Stimulated activated CD8-positive, alpha-beta memory T cell treated with anti-CD3 and anti-CD28 coated beads, Interleukin-12 subunit alpha, Interleukin-12 subunit beta, amount 100 ng/mL, for 24 hours (primary cell): ENCODE data around the gene SIAH3.
"Not testable (repeated sequence)": the region's sequence is repeated elsewhere in the genome, so short reads cannot be mapped to it uniquely, and the experiment has no call there.

Experiments used
- DNase-seq: peaks from one replicate; pipeline ENCODE4 v3.0.0-alpha.2; 2020; ENCODE audit errors: extremely low read depth

SIAH3 gene, protein sequence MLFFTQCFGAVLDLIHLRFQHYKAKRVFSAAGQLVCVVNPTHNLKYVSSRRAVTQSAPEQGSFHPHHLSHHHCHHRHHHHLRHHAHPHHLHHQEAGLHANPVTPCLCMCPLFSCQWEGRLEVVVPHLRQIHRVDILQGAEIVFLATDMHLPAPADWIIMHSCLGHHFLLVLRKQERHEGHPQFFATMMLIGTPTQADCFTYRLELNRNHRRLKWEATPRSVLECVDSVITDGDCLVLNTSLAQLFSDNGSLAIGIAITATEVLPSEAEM

DNA sequence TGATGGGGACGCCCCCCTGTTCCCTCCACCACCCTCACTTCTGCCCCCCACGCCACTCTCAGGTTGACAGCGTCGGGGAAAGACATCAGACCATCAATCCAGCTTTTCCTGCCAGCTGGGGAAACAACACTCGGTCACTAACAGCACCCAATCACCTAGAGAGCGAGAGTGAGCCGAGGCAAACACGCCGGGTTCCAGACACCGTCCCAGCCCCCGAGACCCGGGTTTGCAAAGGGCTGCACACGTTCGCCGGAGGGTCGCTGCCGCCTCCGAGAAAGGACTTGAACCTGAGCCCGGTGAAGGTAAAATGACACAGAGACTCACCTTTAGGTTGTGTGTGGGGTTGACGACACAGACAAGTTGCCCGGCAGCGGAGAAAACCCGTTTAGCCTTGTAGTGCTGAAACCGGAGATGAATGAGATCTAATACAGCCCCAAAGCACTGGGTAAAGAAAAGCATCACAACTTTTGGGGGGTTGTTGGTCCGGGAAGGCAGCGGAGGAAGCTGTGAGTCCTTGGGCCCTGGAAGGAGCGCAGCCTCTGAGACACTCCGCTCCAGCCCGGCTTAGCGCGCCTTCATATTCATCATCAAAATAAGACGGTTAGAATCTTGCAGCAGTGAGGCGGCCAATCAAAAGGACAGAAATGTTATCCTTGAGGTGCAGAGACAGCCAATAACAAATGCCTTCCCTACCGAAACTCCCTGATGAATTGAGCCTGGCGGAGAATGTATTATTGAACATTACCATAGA lies at the start of gene SIAH3:
Gene SIAH3, minus strand, starts transcription at position 583 of the 751 bp plus-strand sequence. Its CDS starts 124 bp downstream, at position 459.
- no peak for DNase-seq

DNA sequence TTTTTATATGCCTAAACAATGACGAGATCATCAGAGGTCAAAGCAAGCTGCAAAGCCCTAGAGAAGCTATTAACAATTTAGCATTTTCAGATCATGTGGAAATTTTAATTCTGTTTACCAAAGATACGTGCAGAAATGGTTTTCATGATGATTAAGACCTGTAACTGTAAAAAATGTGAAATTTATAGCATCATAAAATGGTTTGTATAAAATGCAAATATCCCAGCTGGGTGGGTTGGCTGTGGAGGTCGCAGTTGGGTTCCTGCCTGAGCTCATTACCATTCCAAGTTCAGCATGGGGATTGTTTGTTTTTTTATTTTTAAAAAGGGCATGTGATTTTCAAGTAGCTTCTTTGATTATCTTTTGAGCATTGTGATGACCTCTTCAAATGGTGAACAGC lies 47.9 kb upstream of the SIAH3 start:
- DNase-seq = no peak

DNA sequence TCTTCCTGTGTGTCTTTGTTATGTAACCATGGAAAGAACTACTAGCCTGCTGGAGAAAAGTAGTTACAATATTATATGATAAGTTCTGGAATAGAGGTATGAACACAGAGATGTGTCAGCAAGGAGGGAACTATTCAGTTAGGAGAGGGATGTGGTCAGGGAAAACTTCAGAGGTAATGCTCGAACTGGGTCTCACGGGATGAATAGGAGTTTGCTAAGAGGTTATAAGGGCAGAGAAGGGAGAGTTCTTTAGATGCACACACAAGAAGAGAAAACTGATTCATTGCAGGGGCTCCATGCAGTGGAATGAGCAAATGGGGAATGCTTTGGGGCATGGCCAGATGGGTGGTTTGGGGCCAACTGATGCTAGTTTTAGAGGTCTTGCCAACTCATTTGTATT lies 46.0 kb upstream of the SIAH3 start:
- no peak for DNase-seq

DNA sequence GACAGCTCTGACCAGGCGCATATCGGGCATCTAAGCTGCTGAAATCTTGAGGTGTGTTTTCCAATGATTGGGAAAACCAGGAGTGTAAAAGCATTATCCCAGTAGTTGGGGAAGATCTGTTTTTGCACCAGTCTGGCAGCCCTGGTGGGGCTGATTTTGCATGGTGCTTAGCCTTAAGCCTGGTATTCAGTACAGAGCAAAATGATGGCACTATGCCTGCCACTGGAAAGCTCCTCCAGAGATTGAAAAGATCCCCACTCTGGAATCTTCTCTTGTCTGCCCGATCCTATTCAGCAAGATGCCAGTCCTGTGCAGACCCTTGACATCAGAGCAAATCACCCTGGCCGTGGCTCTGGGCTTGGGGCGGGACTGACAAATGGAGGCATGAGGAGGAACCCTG lies 44.7 kb upstream of the SIAH3 start:
- no peak for DNase-seq

DNA sequence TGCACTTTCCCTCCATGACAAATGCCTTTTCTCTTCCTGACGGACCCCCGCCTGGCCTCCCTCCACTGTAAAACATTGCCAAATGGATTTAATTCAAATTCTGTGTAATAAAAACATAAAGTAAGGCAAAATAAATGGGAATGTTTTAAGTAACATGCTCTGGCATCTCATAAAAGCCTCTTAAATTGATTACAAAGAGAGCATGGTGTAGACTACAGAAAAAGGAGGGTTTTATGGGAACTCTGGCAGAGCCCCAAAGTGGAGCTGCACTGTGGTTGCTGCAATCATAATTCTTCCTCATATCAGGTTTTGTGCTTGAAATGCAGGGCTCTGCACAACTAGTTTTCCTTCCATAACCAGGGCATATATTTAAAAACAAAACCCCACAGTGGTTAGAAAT lies 44.3 kb upstream of the SIAH3 start:
- DNase-seq = no peak

DNA sequence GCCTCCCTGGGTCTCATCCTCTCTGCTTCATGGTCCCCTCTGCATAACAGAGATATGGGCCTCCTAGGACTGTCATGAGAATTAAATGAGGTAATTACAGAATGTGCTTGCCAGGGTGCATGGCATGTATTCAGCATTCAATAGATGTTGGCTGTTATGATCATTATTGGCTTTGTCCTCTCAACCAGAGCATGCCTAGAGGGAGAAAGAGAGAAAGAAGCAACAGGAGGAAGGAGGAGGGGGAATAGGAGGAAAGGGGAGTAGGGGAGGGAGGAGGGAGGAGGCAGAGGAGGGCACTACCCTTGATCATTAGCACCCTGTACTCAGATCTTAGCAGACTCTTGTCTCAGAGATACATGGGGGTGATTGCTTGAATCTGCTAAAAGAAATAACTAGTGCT lies 41.0 kb upstream of the SIAH3 start:
- DNase-seq = no peak

DNA sequence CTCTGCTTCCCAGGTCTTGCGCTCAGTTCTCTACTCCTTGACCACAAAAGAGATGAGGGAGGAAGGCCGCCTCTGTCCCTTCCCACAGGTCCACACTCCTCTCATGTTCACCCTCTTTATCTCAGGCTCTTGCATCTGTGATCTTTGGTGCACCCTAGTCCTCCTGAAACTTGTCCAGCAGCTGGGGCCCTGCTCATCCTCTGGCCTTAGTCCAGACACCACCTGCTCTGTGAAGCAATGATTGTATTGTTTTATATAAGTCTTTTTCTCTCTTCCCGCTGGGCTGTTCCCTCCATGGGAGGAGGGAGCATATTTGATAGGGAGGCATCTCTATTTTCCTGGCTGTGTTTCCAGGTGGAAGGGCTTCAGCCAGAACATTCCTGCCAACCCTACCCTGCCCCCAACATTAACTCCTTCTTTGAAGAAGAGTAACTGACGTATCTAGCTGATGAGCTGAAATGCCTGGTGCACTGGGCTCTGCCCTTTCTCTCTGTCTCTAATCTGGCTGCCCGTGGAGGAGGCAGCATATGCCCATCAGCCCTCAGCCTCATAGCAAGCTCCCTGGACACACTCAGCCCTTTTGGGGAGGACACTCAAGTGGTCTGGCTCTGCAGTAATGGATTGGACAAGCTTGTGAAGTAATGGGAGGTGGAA lies 38.2 kb upstream of the SIAH3 start:
- no peak for DNase-seq

DNA sequence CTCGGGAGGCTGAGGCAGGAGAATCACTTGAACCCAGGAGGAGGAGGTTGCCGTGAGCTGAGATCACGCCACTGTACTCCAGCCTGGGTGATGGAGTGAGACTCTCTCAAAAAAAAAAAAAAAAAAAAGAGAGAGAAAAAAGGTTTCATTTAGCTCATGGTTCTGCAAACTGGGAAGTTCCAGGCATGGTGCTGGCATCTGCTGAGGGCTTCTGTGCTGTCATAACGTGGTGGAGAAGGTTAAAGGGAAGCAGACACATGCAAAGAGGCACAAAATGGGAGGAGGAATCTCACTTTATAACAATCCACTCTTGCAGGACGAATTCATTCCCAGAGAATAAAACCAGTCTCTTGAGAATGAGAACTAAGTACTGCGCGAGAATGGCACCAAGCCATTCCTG lies 34.9 kb upstream of the SIAH3 start:
- DNase-seq = no peak

DNA sequence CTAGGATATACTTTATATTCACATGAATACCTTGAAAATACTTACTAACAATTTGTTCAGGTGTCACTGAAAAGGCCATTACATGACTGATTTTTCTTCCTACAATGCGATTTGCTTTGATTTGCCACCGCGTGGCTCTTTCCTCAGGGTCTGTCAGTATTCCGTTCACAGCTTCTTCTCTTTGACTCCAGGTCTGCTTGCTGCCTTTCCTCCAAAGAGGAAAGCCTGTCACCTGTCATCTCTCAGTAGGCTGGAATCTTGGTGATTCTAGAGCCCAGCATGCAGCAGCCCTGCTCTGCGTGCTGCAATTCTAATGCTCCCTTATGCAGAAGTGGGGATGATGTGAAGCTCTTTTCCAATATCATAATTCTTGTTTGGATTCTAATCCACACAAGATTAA lies 33.6 kb upstream of the SIAH3 start:
- DNase-seq = no peak

DNA sequence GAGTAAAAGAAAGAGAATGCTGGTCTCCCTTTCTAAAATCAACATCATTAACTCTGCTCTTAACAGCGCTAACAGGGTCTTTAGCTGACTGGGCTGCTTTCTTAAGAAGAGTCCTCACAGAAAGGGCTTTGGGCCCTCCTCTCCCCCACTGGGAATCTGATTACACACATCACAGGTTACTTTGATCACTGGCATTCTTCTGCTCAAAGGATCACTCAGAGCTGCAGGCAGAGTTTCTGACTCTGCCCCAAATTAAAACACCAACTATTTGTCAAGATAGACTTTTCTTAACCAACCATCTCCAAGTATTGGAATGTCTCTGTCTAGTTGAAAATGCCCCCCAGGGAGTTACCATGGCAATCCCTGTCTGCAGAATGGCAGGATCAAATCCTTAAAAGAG lies 31.1 kb upstream of the SIAH3 start:
- DNase-seq = no peak

DNA sequence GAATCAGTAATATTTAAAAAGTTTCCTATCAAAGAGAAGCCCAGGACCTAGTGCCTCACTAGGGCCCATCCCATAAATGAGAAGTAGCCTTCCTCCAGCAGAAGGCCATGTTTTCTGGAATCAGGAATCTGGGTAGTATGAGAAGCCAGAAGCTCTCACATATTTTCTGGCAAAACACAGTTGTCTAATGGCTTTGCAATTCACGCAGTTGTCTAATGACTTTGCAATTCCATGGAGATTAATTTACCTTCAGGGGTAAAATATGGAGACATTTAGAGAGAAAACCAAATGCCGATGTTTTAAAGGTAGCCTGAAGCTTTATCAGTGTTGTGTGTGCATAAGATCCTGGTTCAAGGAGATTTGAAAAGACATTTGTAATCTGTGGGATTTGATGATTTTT lies 29.8 kb upstream of the SIAH3 start:
- DNase-seq = no peak

DNA sequence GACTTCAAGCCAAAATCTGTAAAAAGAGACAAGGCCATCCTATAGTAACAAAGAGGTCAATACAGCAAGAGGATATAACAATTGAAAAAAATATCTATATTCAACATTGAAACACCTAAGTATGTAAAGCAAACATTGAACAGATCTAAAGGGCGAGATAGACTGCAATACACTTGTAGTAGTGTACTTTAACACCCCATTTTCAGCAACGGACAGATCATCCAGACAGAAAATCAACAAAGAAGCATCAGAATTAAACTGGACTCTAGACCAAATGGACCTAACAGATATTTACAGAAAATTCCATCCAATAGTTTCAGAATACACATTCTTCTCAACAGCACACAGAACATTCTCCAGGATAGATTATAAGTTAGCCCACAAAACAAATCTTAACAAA lies 28.7 kb upstream of the SIAH3 start:
- no peak for DNase-seq

DNA sequence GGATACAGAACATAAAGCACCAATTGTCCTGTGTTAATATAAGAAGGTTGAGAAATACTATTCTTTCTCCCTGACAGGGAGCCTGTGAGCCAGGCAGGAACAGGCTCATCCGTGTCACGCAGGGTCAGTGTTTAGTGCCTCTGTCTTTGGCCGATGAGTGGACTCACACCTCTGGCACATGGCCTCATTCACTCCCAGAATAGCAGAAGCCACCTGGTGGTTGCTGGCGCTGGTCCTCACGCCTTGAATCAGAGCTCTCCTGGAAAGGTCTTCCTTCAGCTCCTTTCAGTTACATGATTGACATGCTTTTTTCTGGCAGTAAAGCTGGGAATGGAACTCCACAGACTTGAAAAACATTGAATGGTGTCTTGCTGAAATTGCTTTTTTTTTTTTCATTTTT lies 28.1 kb upstream of the SIAH3 start:
- DNase-seq = no peak

DNA sequence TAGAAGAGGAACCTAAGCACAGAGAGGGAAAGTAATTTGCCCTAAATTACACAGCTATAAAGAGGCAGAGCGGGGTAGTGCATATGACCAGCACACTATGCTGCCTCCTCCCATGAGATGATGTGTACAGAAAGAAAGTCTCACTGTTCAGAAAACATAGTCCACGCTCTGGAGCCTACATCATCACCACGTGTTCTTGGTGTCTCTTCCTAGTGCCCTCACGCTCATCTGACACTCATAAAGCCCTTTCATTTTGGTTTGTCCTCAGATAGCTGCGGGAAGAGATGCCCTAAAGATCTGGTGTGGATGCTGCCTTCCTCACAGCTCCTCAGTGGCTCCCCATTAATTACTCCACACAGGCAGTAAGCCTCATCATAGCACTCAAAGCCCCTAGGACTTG lies 27.4 kb upstream of the SIAH3 start:
- DNase-seq = no peak

DNA sequence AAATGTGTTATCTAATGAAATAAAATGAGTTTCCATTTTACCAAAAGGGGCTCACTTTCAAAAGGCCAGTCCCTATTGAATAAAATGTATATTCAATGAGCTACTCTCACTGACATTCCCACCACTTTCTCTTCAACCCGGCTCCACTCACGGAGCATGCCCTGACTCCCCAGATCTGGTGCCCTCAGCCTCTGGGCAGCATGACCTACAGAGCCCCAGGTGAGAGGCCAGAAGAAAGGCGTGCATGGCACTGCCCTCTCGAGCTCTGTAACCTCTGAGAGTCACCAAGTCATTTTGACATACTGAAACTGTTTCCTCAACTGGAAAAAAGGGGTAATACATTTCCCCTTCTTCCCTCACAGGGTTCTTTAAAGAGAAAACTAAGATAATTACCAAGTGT lies 25.2 kb upstream of the SIAH3 start:
- no peak for DNase-seq

DNA sequence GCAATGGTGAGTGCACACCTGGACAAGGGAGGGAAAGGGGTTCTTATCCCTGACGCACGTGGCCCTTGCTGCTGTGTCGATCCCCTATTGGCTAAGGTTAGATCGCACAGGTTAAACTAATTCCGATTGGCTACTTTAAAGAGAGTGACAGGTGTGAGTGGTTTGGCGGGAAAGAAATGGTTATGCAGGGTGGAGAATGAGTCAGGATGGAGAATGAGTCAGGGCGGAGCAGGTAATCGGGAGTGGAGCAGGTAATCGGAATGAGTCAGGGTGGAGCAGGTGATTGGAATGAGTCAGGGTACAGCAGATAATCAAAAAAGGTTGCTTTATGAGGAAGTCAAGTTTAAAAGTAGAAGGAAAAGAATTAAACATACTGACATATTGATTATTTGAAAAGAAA lies 24.4 kb upstream of the SIAH3 start:
- DNase-seq = no peak

DNA sequence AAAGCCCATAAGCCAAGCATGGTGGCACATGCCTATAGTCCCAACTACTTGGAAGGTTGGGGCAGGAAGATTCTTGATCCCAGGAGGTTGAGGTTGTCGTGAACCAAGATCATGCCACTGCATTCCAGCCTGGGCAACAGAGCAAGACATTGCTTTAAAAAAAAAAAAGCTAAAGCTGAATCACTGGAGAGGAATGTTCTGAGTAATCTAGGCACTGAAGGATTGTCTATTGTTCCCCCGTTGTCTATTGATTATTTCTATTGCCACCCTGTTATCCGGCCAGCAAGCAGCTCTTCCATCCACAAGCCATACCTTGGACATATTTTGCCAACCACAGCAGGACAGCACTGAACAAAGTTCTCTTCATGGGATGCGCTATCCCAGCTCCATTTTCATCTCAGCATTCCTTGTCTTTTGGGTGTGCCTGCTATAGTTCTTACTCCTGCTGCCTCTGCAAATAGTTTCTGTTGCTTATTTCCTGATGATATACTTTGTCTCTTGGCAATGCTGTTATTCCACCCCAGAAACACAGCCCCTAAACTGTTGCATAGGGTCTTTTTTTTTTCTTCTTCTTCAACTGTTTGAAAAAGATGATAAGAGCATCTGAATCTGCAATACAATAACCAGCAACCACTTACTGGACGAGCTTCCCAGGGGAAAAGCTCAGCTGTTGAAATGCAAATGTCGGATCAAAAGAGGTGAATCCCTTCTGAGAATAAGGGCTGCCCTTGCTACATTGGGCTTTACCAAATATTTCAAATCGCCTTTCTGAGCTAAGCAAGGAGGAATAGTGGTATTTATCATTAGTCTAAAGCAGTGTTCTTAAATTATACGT lies 22.2 kb upstream of the SIAH3 start:
- no peak for DNase-seq

DNA sequence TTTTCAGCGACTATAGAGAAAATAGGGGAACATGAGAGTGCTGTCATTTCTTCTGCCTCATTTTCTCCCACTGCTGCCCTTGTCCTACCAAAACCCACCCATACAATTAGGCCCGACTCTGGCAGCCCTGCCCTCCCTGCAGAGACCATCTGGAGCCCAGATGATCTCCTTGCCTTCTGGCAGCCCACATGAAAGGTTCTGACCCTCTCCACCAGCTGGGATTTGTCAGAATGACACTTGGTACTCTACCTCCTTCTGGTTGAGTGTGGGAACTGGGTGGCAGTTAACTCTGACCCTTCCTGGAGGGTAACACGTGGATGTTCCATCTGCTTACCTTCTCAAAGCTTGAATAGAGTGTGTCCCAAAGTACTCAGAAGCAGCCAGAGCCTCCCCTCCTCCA lies 21.0 kb upstream of the SIAH3 start:
- DNase-seq = no peak

DNA sequence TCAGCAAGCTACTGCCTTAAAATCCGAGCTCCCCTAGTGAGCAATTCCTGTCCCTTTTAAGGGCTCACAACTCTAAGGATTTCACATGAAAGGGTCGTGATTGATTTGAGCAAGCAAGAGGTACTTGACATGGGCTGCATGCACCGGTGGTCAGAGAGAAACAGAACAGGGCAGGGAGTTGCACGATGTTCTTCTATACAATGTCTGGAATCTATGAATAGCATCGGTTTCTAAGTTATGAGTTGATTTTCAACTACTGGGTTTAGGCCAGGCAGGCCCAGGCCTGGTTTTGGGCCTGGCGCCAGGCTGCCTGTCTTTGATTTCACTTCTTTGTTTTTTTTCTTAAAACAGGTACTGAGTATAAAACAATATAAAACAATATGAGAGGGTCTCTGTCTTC lies 19.6 kb upstream of the SIAH3 start:
- DNase-seq = not testable (repeated sequence)

DNA sequence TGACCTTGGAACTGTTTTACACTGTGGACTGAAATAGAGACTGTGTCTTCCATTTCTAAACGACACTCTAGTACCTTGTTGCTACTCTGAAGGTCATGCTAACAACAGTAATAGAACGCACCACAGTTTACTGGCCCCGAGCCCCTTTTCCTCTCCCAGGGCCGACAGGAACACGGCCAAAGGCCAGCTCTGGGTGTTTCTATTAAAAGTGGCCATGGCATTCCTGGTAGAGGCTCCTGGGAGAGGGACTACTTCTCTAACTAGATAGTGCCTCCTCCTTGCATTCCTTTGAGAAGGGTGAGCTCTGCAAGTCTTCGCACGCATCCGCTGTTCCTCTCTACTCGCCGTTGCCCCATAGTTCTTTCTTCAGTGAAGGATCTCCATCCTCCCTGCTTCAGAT lies 18.7 kb upstream of the SIAH3 start:
- DNase-seq = no peak

DNA sequence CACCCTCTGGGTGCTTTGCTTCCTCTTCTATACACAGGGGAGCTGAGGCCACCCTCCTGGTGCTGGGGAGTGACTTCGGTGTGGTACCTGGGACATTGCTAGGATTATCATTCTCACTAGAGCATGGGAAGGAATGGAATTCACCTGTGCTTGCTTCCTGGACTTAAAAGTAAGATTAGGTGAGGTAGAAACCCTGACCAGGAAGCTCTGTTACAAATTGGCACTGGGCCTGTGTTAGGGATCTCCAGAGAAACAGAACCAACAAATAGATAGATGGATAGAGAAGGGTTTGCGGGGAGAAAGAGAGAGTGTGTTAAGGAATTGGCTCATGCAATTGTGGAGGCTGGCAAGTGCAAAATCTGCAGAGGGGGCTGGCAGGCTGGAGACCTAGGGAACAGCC lies 13.9 kb upstream of the SIAH3 start:
- DNase-seq = no peak
